Caki2 (cell line): ENCODE data around the gene ENTPD2. TPM values are rescaled to one million over a fixed set of nuclear protein-coding genes. Genes with fewer than 3 reads are reported as not detected.
A peak's percentile ranks its signal among the peaks of the same experiment; 100 is the strongest.
"Not testable (repeated sequence)": the region's sequence is repeated elsewhere in the genome, so short reads cannot be mapped to it uniquely, and the experiment has no call there.

Experiments used
- DNase-seq: peaks from one replicate; pipeline ENCODE4 v3.0.0-alpha.2; 2015; ENCODE audit warnings: low read depth
- in situ Hi-C: cut with HindIII; loops from 2 replicates; pipeline ENCODE4 v1.10.0; 2016; ENCODE audit warnings: low sequenced_read_pairs, low pct_unique_long_range_greater_than_20kb, mixed read lengths
- total RNA-seq: library from RNA; depleted of rRNA; stranded (reverse); fragments of >200 nt; shearing (Covaris generic); gene quantifications from 2 replicates; pipeline ENCODE4 v1.2.3, GENCODE V29; 2014; ENCODE audit warnings: low replicate concordance

Gene ENTPD2
- total RNA-seq, 1 experiment from 2014 or later, result not detected

- in situ Hi-C loops, result no loop called here
- DNase-seq, result no peak
Observed at GRCh38 chr9:137035937-137036336, 17.9 kb downstream of the ENTPD2 start.

- in situ Hi-C loops, result no loop called here
Observed at GRCh38 chr9:137035507-137035834, 18.4 kb downstream of the ENTPD2 start.

GRCh38 chr9:137034709-137035506, 19.0 kb downstream of the ENTPD2 start:
- in situ Hi-C loops, result no loop called here
- DNase-seq, result peak; percentile 58

More at GRCh38 chr9:137035507-137035834, 18.4 kb downstream of the ENTPD2 start:
- DNase-seq, result no peak

- no peak for DNase-seq
- in situ Hi-C loops, result no loop called here
Observed at GRCh38 chr9:137034039-137034708, 19.7 kb downstream of the ENTPD2 start.

- in situ Hi-C loops, result not testable (repeated sequence)
Observed at GRCh38 chr9:137033481-137033880, 20.4 kb downstream of the ENTPD2 start.

GRCh38 chr9:137032858-137033257, 21.0 kb downstream of the ENTPD2 start:
- in situ Hi-C loops, result no loop called here
- no peak for DNase-seq

More at GRCh38 chr9:137033481-137033880, 20.4 kb downstream of the ENTPD2 start:
- DNase-seq, result not testable (repeated sequence)

GRCh38 chr9:137031904-137032640, 21.8 kb downstream of the ENTPD2 start, which contains the start of gene FUT7:
FUT7 (minus strand) TSS chr9:137032088; CDS start chr9:137031991, 97 bp downstream.
- in situ Hi-C loops, result no loop called here

GRCh38 chr9:137030538-137031527, 23.0 kb downstream of the ENTPD2 start:
- DNase-seq, result no peak
- in situ Hi-C loops, result no loop called here

More at GRCh38 chr9:137031904-137032640, 21.8 kb downstream of the ENTPD2 start, which contains the start of gene FUT7:
- DNase-seq, result no peak

- in situ Hi-C loops, result no loop called here
- DNase-seq, result no peak
Observed at GRCh38 chr9:137030006-137030405, 23.9 kb downstream of the ENTPD2 start.

- in situ Hi-C loops, result no loop called here
- peak; percentile 52 for DNase-seq
Observed at GRCh38 chr9:137029058-137029936, 24.6 kb downstream of the ENTPD2 start.

GRCh38 chr9:137028263-137029057, 25.4 kb downstream of the ENTPD2 start:
- in situ Hi-C loops, result no loop called here
- peak; percentile 43 for DNase-seq

GRCh38 chr9:137027369-137028262, 26.2 kb downstream of the ENTPD2 start, which contains the start of gene ABCA2:
ABCA2 (minus strand) TSS chr9:137028237; CDS start chr9:137028140, 97 bp downstream.
- DNase-seq, result no peak

GRCh38 chr9:137026828-137027227, 27.0 kb downstream of the ENTPD2 start:
- DNase-seq, result no peak
- in situ Hi-C loops, result no loop called here

More at GRCh38 chr9:137027369-137028262, 26.2 kb downstream of the ENTPD2 start, which contains the start of gene ABCA2:
- in situ Hi-C loops, result no loop called here

- in situ Hi-C loops, result no loop called here
- no peak for DNase-seq
Observed at GRCh38 chr9:137026384-137026783, 27.5 kb downstream of the ENTPD2 start.

GRCh38 chr9:137025517-137025966, 28.3 kb downstream of the ENTPD2 start:
- in situ Hi-C loops, result no loop called here
- peak; percentile 69 for DNase-seq
